Trophoblast cell (in vitro differentiated cells and primary cell): ENCODE results near the gene CNKSR3.
A peak's percentile ranks its signal among the peaks of the same experiment; 100 is the strongest.

ENCODE experiments used
- DNase-seq, 2 donors: peaks; one replicate each; pipeline ENCODE4 v3.0.0-alpha.2; 2016
- H2AFZ ChIP-seq: 2 replicates; pipeline ENCODE4 v1.6.1; 2013; ENCODE audit warnings: low read length, moderate library complexity, mild to moderate bottlenecking; ENCODE audit not compliant: insufficient read depth, poor library complexity
- H2AK5ac ChIP-seq: 2 replicates; pipeline ENCODE4 v1.6.1; 2013; ENCODE audit warnings: mild to moderate bottlenecking, low read length
- H2BK120ac ChIP-seq: 2 replicates; pipeline ENCODE4 v1.6.1; 2013; ENCODE audit warnings: low read length, mild to moderate bottlenecking, moderate library complexity; ENCODE audit not compliant: insufficient read depth, poor library complexity
- H2BK12ac ChIP-seq: 2 replicates; pipeline ENCODE4 v1.6.1; 2013; ENCODE audit warnings: mild to moderate bottlenecking, low read length, moderate library complexity
- H2BK5ac ChIP-seq: 2 replicates; pipeline ENCODE4 v1.6.1; 2013; ENCODE audit warnings: low read length, low read depth, moderate library complexity, mild to moderate bottlenecking; ENCODE audit not compliant: poor library complexity
- H3K14ac ChIP-seq: 2 replicates; pipeline ENCODE4 v1.6.1; 2013; ENCODE audit warnings: mild to moderate bottlenecking, low read length
- H3K18ac ChIP-seq: 2 replicates; pipeline ENCODE4 v1.6.1; 2013; ENCODE audit warnings: mild to moderate bottlenecking, low read length
- H3K23ac ChIP-seq: 2 replicates; pipeline ENCODE4 v1.6.1; 2013; ENCODE audit warnings: low read length
- H3K27ac ChIP-seq: 2 replicates; pipeline ENCODE4 v1.5.1; 2013; ENCODE audit warnings: low read depth, mild to moderate bottlenecking, inconsistent platforms, low read length, moderate library complexity
- H3K27me3 ChIP-seq: 2 replicates; pipeline ENCODE4 v1.6.1; 2013; ENCODE audit warnings: inconsistent platforms, mild to moderate bottlenecking, low read length, moderate library complexity; ENCODE audit not compliant: insufficient read depth
- H3K36me3 ChIP-seq, 2 experiments: 1 replicate in 1 of 2; 2 replicates in 1 of 2; pipeline ENCODE4 v1.6.1; 2013; ENCODE audit warnings: low read length in 2 of 2, mild to moderate bottlenecking in 2 of 2, moderate library complexity in 1 of 2; ENCODE audit not compliant: insufficient read depth in 2 of 2, control insufficient read depth in 1 of 2
- H3K4ac ChIP-seq: 2 replicates; pipeline ENCODE4 v1.6.1; 2013; ENCODE audit warnings: low read depth, mild to moderate bottlenecking, low read length, moderate library complexity
- H3K4me1 ChIP-seq, 2 experiments: 1 replicate in 1 of 2; 2 replicates in 1 of 2; pipeline ENCODE4 v1.6.1; 2013; ENCODE audit warnings: low read length in 2 of 2, mild to moderate bottlenecking in 2 of 2, moderate library complexity in 1 of 2; ENCODE audit not compliant: insufficient read depth in 2 of 2, control insufficient read depth in 1 of 2
- H3K4me2 ChIP-seq: 2 replicates; pipeline ENCODE4 v1.6.1; 2013; ENCODE audit warnings: inconsistent platforms, mild to moderate bottlenecking, low read length, moderate library complexity
- H3K4me3 ChIP-seq: 2 replicates; pipeline ENCODE4 v1.5.1; 2013; ENCODE audit warnings: mild to moderate bottlenecking, low read depth, low read length, inconsistent platforms
- H3K79me1 ChIP-seq: one replicate; pipeline ENCODE4 v1.6.1; 2013; ENCODE audit warnings: low read length
- H3K79me2 ChIP-seq: 2 replicates; pipeline ENCODE4 v1.6.1; 2013; ENCODE audit warnings: low read length, mild to moderate bottlenecking; ENCODE audit not compliant: control insufficient read depth, insufficient read depth, poor library complexity
- H3K9ac ChIP-seq: 2 replicates; pipeline ENCODE4 v1.6.1; 2013; ENCODE audit warnings: mild to moderate bottlenecking, low read length
- H3K9me3 ChIP-seq: 2 replicates; pipeline ENCODE4 v1.6.1; 2013; ENCODE audit warnings: low read depth, mild to moderate bottlenecking, control low read depth, inconsistent platforms, low read length; ENCODE audit not compliant: insufficient read depth
- H4K12ac ChIP-seq: 2 replicates; pipeline ENCODE4 v1.6.1; 2013; ENCODE audit warnings: low read depth, mild to moderate bottlenecking, low read length, moderate library complexity
- H4K8ac ChIP-seq: 2 replicates; pipeline ENCODE4 v1.6.1; 2013; ENCODE audit warnings: low read depth, mild to moderate bottlenecking, low read length, moderate library complexity
- H4K91ac ChIP-seq: one replicate; pipeline ENCODE4 v1.6.1; 2013; ENCODE audit warnings: low read depth, mild to moderate bottlenecking, low read length, moderate library complexity
- WGBS: extraction: QIAGEN DNeasy Blood & Tissue Kit; methylation state at CpG from one replicate; pipeline ENCODE4 v1.1.7; 2013; ENCODE audit warnings: missing lambda C conversion rate; ENCODE audit not compliant: insufficient read length, insufficient coverage; ENCODE audit errors: extremely low coverage; 5-methylcytosine and 5-hydroxymethylcytosine counted together

The CNKSR3 gene

DNA sequence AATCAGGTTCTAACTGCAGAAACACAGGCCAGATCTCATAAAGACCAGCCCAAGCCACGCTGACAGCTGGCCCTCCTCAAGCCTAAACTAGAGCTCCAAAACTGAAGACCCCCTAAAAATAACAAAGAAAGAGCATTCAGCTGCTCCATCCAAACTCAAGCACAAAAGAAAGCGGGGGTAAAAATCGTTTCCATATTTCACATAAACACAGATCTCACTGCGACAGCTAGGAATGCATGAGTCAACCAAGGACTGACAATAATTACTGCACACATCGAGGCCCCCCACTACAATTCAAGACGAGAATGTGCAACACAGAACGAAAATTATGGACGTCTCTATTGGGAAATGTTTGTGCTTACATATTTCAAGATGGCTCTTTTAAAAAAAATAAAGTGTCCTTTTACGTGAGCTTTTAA is 31.1 kb downstream of the CNKSR3 start:
- Histone ChIP-seq H3K9ac (no peak overlapping the region), H3K14ac (no peak overlapping the region), H3K18ac (no peak overlapping the region), H4K8ac (no peak overlapping the region), H2BK5ac (no peak overlapping the region), H3K9me3 (no peaks in the 10 kb centered on the region), H3K79me1 (no peaks in the 10 kb centered on the region), H3K27ac (no peak overlapping the region), H4K12ac (no peak overlapping the region), H3K27me3 (no peaks in the 10 kb centered on the region), H3K79me2 (no peaks in the 10 kb centered on the region), H3K36me3 (no peaks in the 10 kb centered on the region), H4K91ac (no peak overlapping the region), H3K4me2 (no peak overlapping the region), H3K4ac (no peak overlapping the region), H3K4me1 (peaks cover 12 to 20% of the 10 kb centered on the region in 2 experiments), H3K4me3 (no peak overlapping the region), H2AFZ (no peak overlapping the region), H2BK12ac (no peak overlapping the region), H2BK120ac (no peak overlapping the region), H3K23ac (no peak overlapping the region), H2AK5ac (no peak overlapping the region)
- DNase-seq: peak in 1 of 2 donors; percentile 21
- WGBS: no CpG with 5 or more reads among the region's 9 CpGs

DNA sequence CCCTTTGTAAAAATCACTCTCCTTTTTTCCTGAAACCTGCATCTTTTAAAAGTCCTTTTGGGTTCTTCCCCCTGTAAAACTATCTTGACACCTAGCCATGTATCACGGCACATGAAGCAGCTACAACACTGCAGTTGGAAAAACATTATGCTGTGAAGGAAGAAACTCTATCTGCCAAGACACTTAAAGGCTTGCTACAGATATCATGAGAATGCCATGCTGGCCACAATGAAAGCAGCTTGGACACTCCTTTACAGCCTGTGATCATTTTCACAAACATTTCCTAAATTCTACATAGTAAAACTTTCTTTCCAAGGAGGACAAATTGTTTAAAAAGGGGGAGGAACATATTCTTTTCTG is 31.8 kb downstream of the CNKSR3 start:
- Histone ChIP-seq H4K8ac (no peak overlapping the region), H4K91ac (no peak overlapping the region), H3K4me2 (no peak overlapping the region), H2BK12ac (no peak overlapping the region), H2AFZ (no peak overlapping the region), H3K4me3 (no peak overlapping the region), H4K12ac (no peak overlapping the region), H3K18ac (no peak overlapping the region), H3K14ac (no peak overlapping the region), H3K36me3 (no peaks in the 10 kb centered on the region), H3K79me2 (no peaks in the 10 kb centered on the region), H2BK5ac (no peak overlapping the region), H3K9ac (no peak overlapping the region), H3K4ac (no peak overlapping the region), H3K27ac (no peak overlapping the region), H3K9me3 (no peaks in the 10 kb centered on the region), H3K23ac (no peak overlapping the region), H3K79me1 (no peaks in the 10 kb centered on the region), H2BK120ac (no peak overlapping the region), H2AK5ac (no peak overlapping the region), H3K27me3 (no peaks in the 10 kb centered on the region), H3K4me1 (peaks cover 12 to 20% of the 10 kb centered on the region in 2 experiments)
- WGBS: no CpG with 5 or more reads among the region's 1 CpG
- no peak for DNase-seq

DNA sequence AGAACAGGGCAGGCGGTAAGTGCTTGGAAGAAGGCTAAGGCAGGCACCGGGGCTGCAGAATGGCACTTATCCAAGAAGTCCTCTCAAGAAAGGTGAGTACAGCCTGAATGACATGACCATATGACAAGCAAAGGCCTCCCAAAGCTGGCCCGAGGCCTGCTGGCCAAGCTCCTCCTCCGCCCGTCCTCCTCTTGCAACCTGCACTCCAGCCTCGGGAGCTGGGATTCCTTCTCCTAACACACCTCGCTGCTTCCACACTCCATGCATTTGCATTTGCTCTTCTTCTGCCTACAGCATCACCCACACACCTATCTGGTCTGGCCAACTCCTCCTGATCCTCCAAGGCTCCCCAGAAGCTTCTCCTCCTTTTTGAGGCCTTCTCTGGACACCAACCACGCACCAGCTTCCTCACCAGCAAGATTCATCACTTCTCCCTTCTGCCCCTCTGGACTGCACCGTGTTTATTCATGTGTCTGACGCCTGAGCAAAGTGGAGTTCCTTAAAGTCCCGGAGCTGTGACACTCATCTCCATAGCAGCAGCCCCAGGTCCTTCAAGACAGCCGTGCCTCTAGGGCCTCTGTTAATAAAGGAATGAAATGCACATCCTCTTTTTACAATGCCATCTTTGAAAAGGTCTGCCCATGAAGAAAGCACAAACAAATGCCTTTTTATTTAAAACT is 32.3 kb downstream of the CNKSR3 start:
- Histone ChIP-seq H3K79me2 (no peaks in the 10 kb centered on the region), H3K27ac (no peak overlapping the region), H2AFZ (no peak overlapping the region), H2BK120ac (no peak overlapping the region), H3K14ac (no peak overlapping the region), H3K36me3 (no peaks in the 10 kb centered on the region), H4K8ac (no peak overlapping the region), H3K79me1 (no peaks in the 10 kb centered on the region), H3K9me3 (no peaks in the 10 kb centered on the region), H2BK5ac (no peak overlapping the region), H2BK12ac (no peak overlapping the region), H3K18ac (no peak overlapping the region), H4K12ac (no peak overlapping the region), H2AK5ac (no peak overlapping the region), H3K9ac (no peak overlapping the region), H3K27me3 (no peaks in the 10 kb centered on the region), H3K23ac (no peak overlapping the region), H3K4me2 (no peak overlapping the region), H3K4ac (no peak overlapping the region), H4K91ac (no peak overlapping the region), H3K4me1 (peaks cover 10 to 19% of the 10 kb centered on the region in 2 experiments), H3K4me3 (no peak overlapping the region)
- WGBS: no CpG with 5 or more reads among the region's 12 CpGs
- DNase-seq: no peak

DNA sequence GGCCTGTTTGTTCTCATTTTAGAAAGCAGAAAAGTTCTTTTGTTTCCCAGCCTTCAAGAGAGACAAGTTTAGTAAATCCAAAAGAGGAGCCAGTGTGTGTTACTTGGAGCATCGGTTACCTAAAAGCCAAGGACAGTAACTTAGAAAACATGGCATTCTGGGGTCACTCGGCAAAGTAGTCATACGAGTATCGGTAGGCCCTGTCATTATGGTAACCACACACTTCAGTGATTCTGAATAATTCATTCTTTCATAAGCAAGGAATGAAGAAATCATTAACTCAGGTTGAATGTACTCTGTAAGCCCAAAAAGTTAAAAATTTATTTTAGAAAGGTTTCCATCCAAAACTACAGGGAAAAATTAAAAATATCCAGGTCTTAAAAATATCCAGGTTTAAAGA is 34.0 kb downstream of the CNKSR3 start:
- H2BK120ac ChIP-seq: no peak overlapping the region
- peaks cover 9 to 18% of the 10 kb centered on the region in 2 experiments for H3K4me1 ChIP-seq
- no peak overlapping the region for H2AK5ac ChIP-seq
- no peak overlapping the region for H3K18ac ChIP-seq
- no peak overlapping the region for H4K12ac ChIP-seq
- no peak overlapping the region for H4K8ac ChIP-seq
- H2AFZ ChIP-seq: no peak overlapping the region
- H4K91ac ChIP-seq: no peak overlapping the region
- no peak overlapping the region for H3K23ac ChIP-seq
- H2BK5ac ChIP-seq: no peak overlapping the region
- WGBS: no CpG with 5 or more reads among the region's 4 CpGs
- no peak overlapping the region for H3K4me2 ChIP-seq
- no peaks in the 10 kb centered on the region for H3K79me1 ChIP-seq
- H3K4me3 ChIP-seq: no peak overlapping the region
- H3K4ac ChIP-seq: no peak overlapping the region
- no peaks in the 10 kb centered on the region for H3K9me3 ChIP-seq
- no peak overlapping the region for H2BK12ac ChIP-seq
- no peak for DNase-seq
- no peaks in the 10 kb centered on the region for H3K27me3 ChIP-seq
- H3K14ac ChIP-seq: no peak overlapping the region
- H3K36me3 ChIP-seq: no peaks in the 10 kb centered on the region
- no peak overlapping the region for H3K9ac ChIP-seq
- no peaks in the 10 kb centered on the region for H3K79me2 ChIP-seq
- H3K27ac ChIP-seq: no peak overlapping the region
